ELR (cell line): ENCODE results near the gene TERB2.
"Not testable (repeated sequence)": the region's sequence is repeated elsewhere in the genome, so short reads cannot be mapped to it uniquely, and the experiment has no call there.

Source experiments
- DNase-seq: peaks from one replicate; pipeline ENCODE4 v3.0.0-alpha.2; 2015; ENCODE audit warnings: low read depth

Gene TERB2

DNA sequence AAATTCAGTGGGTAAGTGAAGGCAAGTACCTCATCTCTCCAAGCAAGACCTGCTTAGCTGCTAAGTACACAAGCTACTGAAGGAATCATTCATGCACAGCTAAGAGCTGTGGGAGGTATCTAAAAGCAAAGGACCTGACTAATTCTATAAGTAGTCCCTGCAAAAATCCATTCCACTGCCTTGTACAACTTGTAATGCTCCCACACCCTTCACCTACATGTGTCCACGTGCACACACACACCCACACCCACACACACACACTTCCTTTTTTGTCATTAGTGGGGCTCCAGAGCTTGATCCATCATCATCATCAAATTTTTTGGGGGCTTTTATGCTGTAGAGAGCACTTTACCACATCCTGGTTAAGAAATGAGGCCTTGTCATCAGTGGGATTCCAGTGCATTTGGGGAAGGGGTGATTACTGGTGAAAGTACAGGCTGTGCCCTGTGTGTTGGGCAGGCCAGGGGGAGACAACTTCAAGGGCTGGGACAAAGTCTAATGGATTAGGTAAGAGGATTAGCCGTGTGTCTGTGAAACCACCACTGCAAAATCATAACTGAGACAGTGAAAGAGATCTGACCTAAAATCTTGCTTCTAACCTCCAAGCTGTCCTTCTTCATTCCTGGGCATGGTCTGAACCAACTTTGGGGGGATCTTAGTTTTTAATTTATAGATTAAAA is 47.4 kb downstream of the TERB2 start:
- not testable (repeated sequence) for DNase-seq

DNA sequence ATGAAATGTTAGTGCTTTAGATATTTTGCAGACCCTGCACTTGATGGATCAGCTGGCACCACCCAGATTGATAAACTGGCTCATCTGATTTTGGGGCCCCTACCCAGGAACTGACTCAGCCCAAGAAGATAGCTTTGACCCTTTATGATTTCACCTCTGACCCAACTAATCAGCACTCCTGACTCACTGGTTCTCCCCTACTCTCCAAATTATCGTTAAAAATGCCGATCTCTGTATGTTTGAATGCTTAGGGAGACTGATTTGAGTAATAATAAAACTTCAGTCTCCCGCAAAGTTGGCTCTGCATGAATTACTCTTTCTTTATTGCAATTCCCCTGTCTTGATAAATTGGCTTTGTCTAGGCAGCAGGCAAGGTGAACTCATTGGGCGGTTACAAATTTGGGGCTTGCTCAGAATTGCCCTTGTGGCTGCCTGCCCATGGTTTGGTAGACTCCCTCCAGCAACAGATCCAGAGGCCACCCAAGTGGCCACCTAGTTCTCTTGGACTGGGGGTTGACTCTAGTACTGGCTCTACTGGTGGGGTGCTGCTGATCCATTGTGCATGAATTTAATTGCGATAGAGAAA is 48.2 kb downstream of the TERB2 start:
- DNase-seq = not testable (repeated sequence)

DNA sequence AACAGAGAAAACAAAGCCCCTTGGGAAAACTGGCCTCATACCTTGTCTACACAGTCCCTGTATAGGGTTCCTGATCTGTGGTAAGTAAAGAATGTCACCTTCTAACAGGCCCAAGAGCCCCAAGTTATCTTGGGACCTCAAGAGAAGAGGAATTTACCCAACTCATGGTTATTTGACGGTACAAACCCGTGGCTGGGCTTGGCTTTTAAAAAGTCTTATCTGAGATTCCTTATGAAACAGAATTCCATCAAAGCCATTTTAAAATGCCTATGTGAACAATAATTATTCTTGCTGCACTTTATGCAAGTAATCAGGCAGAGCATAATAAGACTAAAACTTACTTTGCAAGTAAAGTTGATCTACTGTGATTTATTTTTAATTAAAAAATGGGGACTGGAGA is 52.6 kb downstream of the TERB2 start:
- DNase-seq = no peak

DNA sequence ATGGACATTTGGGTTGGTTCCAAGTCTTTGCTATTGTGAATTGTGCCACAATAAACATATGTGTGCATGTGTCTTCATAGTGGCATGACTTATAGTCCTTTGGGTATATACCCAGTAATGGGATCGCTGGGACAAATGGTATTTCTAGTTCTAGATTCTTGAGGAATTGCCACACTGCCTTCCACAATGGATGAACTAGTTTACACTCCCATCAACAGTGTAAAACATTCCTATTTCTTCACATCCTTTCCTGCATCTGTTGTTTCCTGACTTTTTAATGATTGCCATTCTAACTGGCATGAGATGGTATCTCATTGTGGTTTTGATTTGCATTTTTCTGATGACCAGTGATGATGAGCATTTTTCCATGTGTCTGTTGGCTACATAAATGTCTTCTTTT is 58.6 kb downstream of the TERB2 start:
- DNase-seq = not testable (repeated sequence)

DNA sequence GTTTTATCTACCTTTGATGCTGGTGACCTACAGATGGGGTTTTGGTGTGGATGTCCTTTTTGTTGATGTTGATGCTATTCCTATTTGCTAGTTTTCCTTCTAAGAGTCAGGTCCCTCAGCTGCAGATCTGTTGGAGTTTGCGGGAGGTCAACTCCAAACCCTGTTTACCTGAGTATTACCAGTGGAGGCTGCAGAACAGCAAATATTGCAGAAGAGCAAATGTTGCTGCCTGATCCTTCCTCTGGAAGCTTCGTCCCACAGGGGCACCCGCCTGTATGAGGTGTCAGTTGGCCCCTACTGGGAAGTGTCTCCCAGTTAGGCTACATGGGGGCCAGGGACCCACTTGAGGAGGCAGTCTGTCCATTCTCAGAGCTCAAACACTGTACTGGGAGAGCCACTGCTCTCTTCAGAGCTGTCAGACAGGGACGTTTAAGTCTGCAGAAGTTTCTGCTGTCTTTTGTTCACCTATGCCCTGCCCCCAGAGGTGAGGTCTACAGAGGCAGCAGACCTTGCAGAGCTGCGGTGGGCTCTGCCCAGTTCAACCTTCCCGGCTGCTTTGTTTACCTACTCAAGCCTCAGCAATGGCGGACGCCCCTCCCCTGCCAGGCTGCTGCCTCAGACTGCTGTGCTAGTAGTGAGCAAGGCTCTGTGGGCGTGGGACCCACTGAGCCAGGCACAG is 63.9 kb downstream of the TERB2 start:
- not testable (repeated sequence) for DNase-seq

DNA sequence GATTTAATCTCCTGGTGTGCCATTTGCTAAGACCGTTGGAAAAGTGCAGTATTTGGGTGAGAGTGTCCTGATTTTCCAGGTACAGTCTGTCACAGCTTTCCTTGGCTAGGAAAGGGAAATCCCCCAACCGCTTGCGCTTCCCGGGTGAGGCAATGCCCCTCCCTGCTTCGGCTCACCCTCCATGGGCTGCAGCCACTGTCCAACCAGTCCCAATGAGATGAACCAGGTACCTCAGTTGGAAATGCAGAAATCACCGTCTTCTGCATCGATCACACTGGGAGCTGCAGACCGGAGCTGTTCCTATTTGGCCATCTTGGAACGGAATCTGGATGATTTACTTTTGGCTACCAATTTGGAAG is 64.4 kb downstream of the TERB2 start:
- not testable (repeated sequence) for DNase-seq

DNA sequence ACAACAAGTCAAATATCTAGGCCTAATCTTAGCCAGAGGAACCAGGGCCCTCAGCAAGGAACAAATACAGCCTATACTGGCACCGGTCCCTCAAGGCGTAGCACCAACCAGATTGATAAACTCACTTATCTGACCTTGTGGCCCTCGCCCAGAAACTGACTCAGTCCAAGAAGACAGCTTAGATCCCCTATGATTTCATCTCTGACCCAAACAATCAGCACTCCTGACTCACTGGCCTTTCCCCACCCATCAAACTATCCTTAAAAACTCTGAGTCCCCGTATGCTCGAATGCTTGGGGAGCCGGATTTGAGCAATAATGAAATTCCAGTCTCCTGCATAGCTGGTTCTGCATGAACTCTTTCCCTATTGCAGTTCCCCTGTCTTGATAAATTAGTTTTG is 64.9 kb downstream of the TERB2 start:
- DNase-seq = no peak

DNA sequence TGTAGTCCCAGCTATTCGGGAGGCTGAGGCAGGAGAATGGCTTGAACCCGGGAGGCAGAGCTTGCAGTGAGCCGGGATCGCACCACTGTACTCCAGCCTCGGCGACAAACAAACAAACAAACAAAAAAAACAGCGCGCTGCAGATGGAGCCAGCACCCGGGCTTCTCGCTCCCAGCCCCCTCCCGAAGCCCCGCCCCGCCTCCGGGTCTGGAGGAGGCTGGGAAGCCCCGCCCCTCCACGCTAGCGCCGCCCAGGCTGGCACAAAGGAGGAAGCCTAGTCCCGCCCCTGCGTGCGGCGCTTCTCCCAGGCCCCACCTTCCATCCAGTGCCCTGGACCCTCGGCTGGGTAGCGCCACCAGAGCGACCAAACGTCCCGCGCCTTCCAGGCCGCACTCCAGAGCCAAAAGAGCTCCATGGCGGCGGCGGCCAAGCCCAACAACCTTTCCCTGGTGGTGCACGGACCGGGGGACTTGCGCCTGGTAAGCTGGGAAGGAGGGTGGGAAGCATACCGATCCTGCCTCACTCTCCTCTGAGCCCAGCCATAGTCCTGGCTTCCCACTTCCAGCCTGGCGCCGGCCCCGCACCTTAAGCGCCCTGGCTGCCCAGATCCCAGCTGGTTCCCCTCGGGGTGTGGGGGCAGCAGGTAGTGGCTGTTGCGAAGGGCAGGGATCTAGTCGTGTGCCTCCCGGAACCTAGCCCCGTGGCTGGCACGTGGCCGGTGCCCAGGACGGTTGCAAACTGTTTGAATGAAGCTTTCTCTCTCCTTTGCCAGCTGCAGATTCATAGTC is 66.6 kb downstream of the TERB2 start, which contains the start of gene SORD:
Gene SORD (plus strand): TSS at position 325 of the 788 bp plus-strand sequence. CDS start 89 bp downstream, at position 414.
- DNase-seq = peak; percentile 88

DNA sequence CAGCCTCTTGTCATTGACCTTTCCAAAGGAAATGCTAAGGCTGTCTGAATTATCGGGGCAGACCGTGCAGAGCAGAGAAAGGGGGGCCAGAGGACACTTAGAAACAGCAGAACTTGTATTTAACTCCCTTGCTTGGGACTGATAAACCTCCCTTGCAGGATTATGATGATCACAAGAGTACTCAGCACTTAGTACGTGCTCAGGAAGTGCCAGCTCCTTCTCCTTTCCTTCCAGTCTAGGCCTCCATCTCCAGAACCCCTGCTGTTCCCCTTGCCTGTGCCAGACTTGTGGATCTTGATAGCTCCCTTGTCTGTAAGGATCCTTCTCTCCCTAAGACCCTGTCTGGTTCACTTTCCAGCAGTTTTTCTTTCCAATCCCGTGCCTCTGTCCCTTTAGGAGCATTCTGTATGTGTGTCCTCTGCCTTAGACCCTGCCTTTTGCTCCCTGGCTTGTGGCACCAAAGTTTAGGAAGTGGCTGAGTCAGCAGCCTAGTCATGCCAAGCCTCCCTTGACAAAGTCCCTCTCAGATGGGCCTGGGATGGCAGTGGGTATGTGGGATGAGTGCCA is 67.3 kb downstream of the TERB2 start:
- peak; percentile 33 for DNase-seq

DNA sequence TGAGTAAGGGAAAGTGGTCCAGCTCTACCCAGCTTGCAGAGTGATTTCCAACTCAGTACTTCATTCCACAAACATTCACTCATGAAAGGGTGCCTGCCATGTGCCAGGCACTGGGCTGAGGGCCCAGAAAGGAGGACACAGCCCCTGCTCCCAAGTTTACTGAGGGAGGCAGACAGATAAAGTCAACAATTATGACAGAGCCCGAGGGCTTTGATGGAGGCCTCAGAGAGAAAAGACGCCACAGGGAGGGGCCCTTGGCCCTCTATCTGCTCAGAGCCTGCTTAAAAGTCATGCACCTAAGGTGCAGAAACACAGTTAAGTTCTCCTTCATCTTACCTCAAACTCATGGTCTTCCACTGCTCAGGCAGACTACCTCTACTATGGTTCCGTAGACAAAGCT is 68.2 kb downstream of the TERB2 start:
- DNase-seq = not testable (repeated sequence)

DNA sequence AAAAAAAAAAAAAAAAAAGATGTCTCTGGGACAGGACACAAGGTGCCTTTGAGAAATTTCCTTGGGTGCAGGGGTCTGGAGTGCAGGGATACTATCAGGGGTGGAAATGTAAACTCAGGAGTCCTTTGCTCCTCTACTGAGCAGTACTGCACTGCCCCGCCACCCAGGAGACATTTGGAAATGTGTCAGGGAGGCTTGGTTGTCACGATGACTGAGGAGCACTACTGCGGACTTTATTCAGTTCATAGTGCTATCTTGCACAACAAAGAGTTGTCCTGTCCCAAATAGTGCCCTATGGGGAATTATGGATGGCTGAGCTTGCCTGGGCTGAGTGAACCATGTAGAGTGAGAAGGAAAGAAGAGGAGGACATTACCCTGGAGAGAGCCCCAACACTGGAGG is 69.1 kb downstream of the TERB2 start:
- DNase-seq = not testable (repeated sequence)

DNA sequence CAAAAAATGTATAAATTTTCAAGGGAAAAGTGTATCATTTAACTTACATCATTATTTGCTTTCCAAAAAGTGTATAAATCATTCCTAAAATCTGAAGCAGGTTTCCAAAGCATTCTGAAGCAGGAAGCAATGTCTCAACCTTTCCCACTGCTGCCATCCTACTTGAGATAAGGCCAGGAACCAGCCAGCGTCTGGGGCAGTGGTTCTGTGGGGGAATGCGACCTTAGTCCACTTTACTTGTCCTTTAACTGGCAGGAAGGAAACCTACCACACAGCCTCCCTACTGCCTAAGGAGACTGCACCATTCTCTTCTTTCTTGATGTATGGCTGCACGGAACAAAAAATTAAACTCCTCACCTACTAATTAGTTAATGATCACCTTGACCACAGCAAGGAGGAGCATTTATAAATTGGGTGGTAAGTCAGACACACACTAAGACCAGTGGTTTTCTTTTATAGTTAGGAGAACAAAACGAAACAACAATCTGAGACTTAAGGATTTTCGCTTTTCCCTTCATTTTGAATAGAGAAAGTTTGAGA is 70.2 kb downstream of the TERB2 start:
- no peak for DNase-seq

DNA sequence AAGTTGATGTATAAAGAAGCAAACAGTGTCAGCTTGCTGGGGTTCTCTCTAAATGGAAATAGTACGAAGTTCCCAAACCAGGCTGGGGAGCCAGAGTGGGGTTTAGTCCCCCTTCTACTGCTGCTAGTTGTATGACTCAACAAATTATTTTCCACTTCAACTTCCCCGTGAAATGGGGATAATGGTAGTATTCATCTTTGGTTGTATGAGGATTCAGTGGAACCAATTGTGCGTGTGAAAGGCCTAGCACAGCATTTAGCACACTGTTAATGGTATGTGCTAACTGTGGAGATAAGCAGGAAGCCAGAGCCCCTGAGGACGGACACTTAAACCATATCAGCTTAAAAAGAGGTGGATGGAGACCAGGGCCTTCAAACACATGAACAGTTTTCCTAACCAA is 70.7 kb downstream of the TERB2 start:
- no peak for DNase-seq
